ENCODE measurements around the gene GART.
A peak's percentile ranks its signal among the peaks of the same experiment; 100 is the strongest.

Gene GART

GRCh38 chr21:33488936-33489335 lies 53.0 kb downstream of the GART start:
- no peak for TF ChIP-seq CTCF (IDR thresholded peaks at IDR 0.05; ENCODE audit: low read depth, low read length)

GRCh38 chr21:33487996-33488395 lies 53.9 kb downstream of the GART start:
- Histone ChIP-seq H3K27ac (no peak overlapping the region), H3K36me3 (no peaks in the 10 kb centered on the region), H3K4me3 (ENCODE audit: low read depth, low read length) (no peak overlapping the region), H3K27me3 (ENCODE audit: insufficient read depth, low read depth, severe bottlenecking) (no peaks in the 10 kb centered on the region), H3K9me3 (ENCODE audit: severe bottlenecking) (peaks cover 2% of the 10 kb centered on the region)
- DNase-seq = no peak
- no peak for TF ChIP-seq CTCF (IDR thresholded peaks at IDR 0.05; ENCODE audit: low read depth, low read length)

More at GRCh38 chr21:33488936-33489335, 53.0 kb downstream of the GART start:
- H3K36me3 ChIP-seq = no peaks in the 10 kb centered on the region
- DNase-seq = no peak
- H3K9me3 ChIP-seq (ENCODE audit: severe bottlenecking) = peaks cover 2% of the 10 kb centered on the region
- H3K27me3 ChIP-seq (ENCODE audit: insufficient read depth, low read depth, severe bottlenecking) = no peaks in the 10 kb centered on the region
- no peak overlapping the region for H3K4me3 ChIP-seq (ENCODE audit: low read depth, low read length)
- no peak overlapping the region for H3K27ac ChIP-seq

- no peak for TF ChIP-seq CTCF (IDR thresholded peaks at IDR 0.05; ENCODE audit: low read depth, low read length)
- no peak for DNase-seq
These were observed 60.5 kb downstream of the GART start for GRCh38 chr21:33481314-33481943.

GRCh38 chr21:33480481-33481103 lies 61.3 kb downstream of the GART start:
- Histone ChIP-seq H3K9me3 (ENCODE audit: severe bottlenecking) (no peaks in the 10 kb centered on the region), H3K27ac (peak overlapping the region; percentile 80), H3K27me3 (ENCODE audit: insufficient read depth, low read depth, severe bottlenecking) (no peaks in the 10 kb centered on the region), H3K36me3 (no peaks in the 10 kb centered on the region), H3K4me3 (ENCODE audit: low read depth, low read length) (peak overlapping the region; percentile 55)
- DNase-seq = no peak
- TF ChIP-seq CTCF (IDR thresholded peaks at IDR 0.05; ENCODE audit: low read depth, low read length) = no peak

More at GRCh38 chr21:33481314-33481943, 60.5 kb downstream of the GART start:
- Histone ChIP-seq H3K9me3 (ENCODE audit: severe bottlenecking) (peaks cover 2% of the 10 kb centered on the region), H3K27ac (no peak overlapping the region), H3K27me3 (ENCODE audit: insufficient read depth, low read depth, severe bottlenecking) (no peaks in the 10 kb centered on the region), H3K36me3 (no peaks in the 10 kb centered on the region), H3K4me3 (ENCODE audit: low read depth, low read length) (no peak overlapping the region)

GRCh38 chr21:33479679-33480480 lies 62.0 kb downstream of the GART start, which contains the start of gene TMEM50B:
TMEM50B (minus strand) TSS chr21:33479974; CDS start chr21:33468885, 11,089 bp downstream.
- no peaks in the 10 kb centered on the region for H3K9me3 ChIP-seq (ENCODE audit: severe bottlenecking)

More at GRCh38 chr21:33479679-33480480, 62.0 kb downstream of the GART start, which contains the start of gene TMEM50B:
- H3K27ac ChIP-seq = peak within 1 kb of the TSS; percentile 88
- H3K27me3 ChIP-seq (ENCODE audit: insufficient read depth, low read depth, severe bottlenecking) = no peaks in the 10 kb centered on the region
- peak; percentile 80 for TF ChIP-seq CTCF (IDR thresholded peaks at IDR 0.05; ENCODE audit: low read depth, low read length)
- peak within 1 kb of the TSS; percentile 58 for H3K4me3 ChIP-seq (ENCODE audit: low read depth, low read length)
- peak; percentile 98 for DNase-seq
- no peaks in the 10 kb centered on the region for H3K36me3 ChIP-seq

Data from WERI-Rb-1 (cell line).